HG02798 (cell line): ENCODE data around the gene MIS18BP1.
A peak's percentile ranks its signal among the peaks of the same experiment; 100 is the strongest.

Source experiments
- ATAC-seq: cut with Tn5 transposase; IDR thresholded peaks from one replicate; pipeline ENCODE4 v1.9.1; 2021; ENCODE audit warnings: mild to moderate bottlenecking; ENCODE audit not compliant: unreplicated experiment, poor library complexity

The MIS18BP1 gene

GRCh38 chr14:45156067-45156466, 96.9 kb downstream of the MIS18BP1 start:
- peak; percentile 50 for ATAC-seq
